HCT116 (cell line): ENCODE results near the gene HS6ST1.

Experiments
- CTCF ChIP-seq, 3 experiments: fragments of 200-600 bp in 1 of 3; sonication (generic) in 1 of 3; IDR thresholded peaks in 2 of 3; conservative IDR thresholded peaks in 1 of 3; 2 replicates each; pipeline ENCODE4 v1.5.1; 2012 to 2017; ENCODE audit warnings: low read depth in 2 of 3, low read length in 2 of 3, antibody characterized with exemption in 1 of 3, borderline replicate concordance in 1 of 3, control low read depth in 1 of 3, mild to moderate bottlenecking in 1 of 3, mixed read lengths in 1 of 3, mixed run types in 1 of 3, moderate library complexity in 1 of 3; ENCODE audit not compliant: insufficient read depth in 1 of 3
- FOSL1 ChIP-seq: IDR thresholded peaks from 2 replicates; pipeline ENCODE4 v1.6.1; 2012; ENCODE audit warnings: low read depth
- MAX ChIP-seq: IDR thresholded peaks from 2 replicates; pipeline ENCODE4 v1.6.1; 2012
- POLR2A ChIP-seq: IDR thresholded peaks from 2 replicates; pipeline ENCODE4 v1.7.0; 2011; ENCODE audit warnings: borderline replicate concordance; ENCODE audit not compliant: insufficient read depth, insufficient read length; ENCODE audit errors: extremely low read depth
- POLR2AphosphoS5 ChIP-seq: IDR thresholded peaks from 2 replicates; pipeline ENCODE4 v1.6.1; 2011; ENCODE audit warnings: mild to moderate bottlenecking, low read depth, low read length, moderate library complexity
- REST ChIP-seq: IDR thresholded peaks from 2 replicates; pipeline ENCODE4 v1.6.1; 2012; ENCODE audit warnings: low read depth
- SIN3A ChIP-seq: IDR thresholded peaks from 2 replicates; pipeline ENCODE4 v1.6.1; 2012; ENCODE audit warnings: low read depth
- YY1 ChIP-seq: IDR thresholded peaks from 2 replicates; pipeline ENCODE4 v1.6.1; 2011; ENCODE audit warnings: low read length, low read depth, moderate library complexity, mild to moderate bottlenecking; ENCODE audit not compliant: insufficient replicate concordance; ENCODE audit errors: extremely low read depth
- ZNF274 ChIP-seq: fragments of 200-500 bp; sonication (Bioruptor generic); IDR thresholded peaks from 2 replicates; pipeline ENCODE4 v1.6.1; 2014; ENCODE audit warnings: mild to moderate bottlenecking, low read depth, low read length, inconsistent platforms

GRCh38 chr2:128330583-128330982 lies 11.9 kb upstream of the HS6ST1 start:
- TF ChIP-seq POLR2A: no peak
- no peak for TF ChIP-seq REST
- no peak for TF ChIP-seq CTCF (IDR thresholded peaks at IDR 0.05 in 2 of 3, conservative IDR thresholded peaks at IDR 0.05 in 1 of 3; ENCODE audit: borderline replicate concordance in 1 of 3, insufficient read depth in 1 of 3, low read depth in 2 of 3, low read length in 2 of 3)
- TF ChIP-seq YY1: no peak
- no peak for TF ChIP-seq POLR2AphosphoS5
- TF ChIP-seq ZNF274: no peak
- no peak for TF ChIP-seq SIN3A
- TF ChIP-seq MAX: no peak
- no peak for TF ChIP-seq FOSL1
